Ishikawa (cell line): Measurements from ENCODE around the gene FBRSL1.

ENCODE experiments used
- CEBPB ChIP-seq: IDR thresholded peaks from 2 replicates; pipeline ENCODE4 v1.6.1; 2012
- CREB1 ChIP-seq: IDR thresholded peaks from 2 replicates; pipeline ENCODE4 v1.6.1; 2012; ENCODE audit warnings: low read depth
- EP300 ChIP-seq: IDR thresholded peaks from 2 replicates; pipeline ENCODE4 v1.6.1; 2012; ENCODE audit warnings: borderline replicate concordance
- FOXM1 ChIP-seq: IDR thresholded peaks from 2 replicates; pipeline ENCODE4 v1.6.1; 2012; ENCODE audit warnings: low read depth, borderline replicate concordance
- NFIC ChIP-seq: IDR thresholded peaks from 2 replicates; pipeline ENCODE4 v1.6.1; 2012
- RAD21 ChIP-seq: IDR thresholded peaks from 2 replicates; pipeline ENCODE4 v1.6.1; 2012; ENCODE audit warnings: low read depth
- TAF1 ChIP-seq: IDR thresholded peaks from 2 replicates; pipeline ENCODE4 v1.6.1; 2012; ENCODE audit warnings: low read depth, mild to moderate bottlenecking
- TCF12 ChIP-seq: IDR thresholded peaks from 2 replicates; pipeline ENCODE4 v1.6.1; 2012; ENCODE audit warnings: low read depth
- TEAD4 ChIP-seq: IDR thresholded peaks from 2 replicates; pipeline ENCODE4 v1.6.1; 2012
- YY1 ChIP-seq: IDR thresholded peaks from 2 replicates; pipeline ENCODE4 v1.6.1; 2012; ENCODE audit warnings: low read depth
- TF ChIP-seq, protein P1 (sequence below): IDR thresholded peaks from 2 replicates; pipeline ENCODE4 v1.6.1; 2012; ENCODE audit warnings: low read depth, mild to moderate bottlenecking
- TF ChIP-seq, protein P2 (sequence below): IDR thresholded peaks from 2 replicates; pipeline ENCODE4 v1.6.1; 2012

DNA sequence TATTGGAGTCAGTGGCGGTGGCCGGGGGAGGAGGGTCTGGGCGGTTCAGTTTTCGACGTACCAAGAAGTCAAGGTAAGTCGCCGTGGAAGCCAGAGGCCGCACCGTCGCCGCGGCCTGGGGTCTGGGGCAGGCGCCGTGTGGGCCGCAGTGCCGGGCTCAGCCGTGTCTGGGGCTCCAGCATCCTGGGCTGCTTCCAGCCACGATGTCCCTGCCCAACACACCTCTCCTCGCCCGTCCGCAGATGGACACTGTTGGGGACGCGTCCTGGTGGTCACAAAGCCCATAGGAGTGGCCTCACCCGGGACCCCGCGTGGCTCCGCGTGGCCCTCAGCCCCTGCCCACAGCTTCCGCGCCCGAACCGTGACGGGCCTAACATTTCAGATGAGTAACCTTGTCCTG lies 59.1 kb downstream of the FBRSL1 start:
- TF ChIP-seq RAD21: no peak
- no peak for TF ChIP-seq TAF1
- no peak for TF ChIP-seq FOXM1
- no peak for TF ChIP-seq TEAD4
- no peak for TF ChIP-seq YY1
- TF ChIP-seq, protein P1, sequence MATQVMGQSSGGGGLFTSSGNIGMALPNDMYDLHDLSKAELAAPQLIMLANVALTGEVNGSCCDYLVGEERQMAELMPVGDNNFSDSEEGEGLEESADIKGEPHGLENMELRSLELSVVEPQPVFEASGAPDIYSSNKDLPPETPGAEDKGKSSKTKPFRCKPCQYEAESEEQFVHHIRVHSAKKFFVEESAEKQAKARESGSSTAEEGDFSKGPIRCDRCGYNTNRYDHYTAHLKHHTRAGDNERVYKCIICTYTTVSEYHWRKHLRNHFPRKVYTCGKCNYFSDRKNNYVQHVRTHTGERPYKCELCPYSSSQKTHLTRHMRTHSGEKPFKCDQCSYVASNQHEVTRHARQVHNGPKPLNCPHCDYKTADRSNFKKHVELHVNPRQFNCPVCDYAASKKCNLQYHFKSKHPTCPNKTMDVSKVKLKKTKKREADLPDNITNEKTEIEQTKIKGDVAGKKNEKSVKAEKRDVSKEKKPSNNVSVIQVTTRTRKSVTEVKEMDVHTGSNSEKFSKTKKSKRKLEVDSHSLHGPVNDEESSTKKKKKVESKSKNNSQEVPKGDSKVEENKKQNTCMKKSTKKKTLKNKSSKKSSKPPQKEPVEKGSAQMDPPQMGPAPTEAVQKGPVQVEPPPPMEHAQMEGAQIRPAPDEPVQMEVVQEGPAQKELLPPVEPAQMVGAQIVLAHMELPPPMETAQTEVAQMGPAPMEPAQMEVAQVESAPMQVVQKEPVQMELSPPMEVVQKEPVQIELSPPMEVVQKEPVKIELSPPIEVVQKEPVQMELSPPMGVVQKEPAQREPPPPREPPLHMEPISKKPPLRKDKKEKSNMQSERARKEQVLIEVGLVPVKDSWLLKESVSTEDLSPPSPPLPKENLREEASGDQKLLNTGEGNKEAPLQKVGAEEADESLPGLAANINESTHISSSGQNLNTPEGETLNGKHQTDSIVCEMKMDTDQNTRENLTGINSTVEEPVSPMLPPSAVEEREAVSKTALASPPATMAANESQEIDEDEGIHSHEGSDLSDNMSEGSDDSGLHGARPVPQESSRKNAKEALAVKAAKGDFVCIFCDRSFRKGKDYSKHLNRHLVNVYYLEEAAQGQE: no peak
- TF ChIP-seq EP300: no peak
- no peak for TF ChIP-seq NFIC
- TF ChIP-seq TCF12: no peak
- TF ChIP-seq CREB1: no peak
- TF ChIP-seq, protein P2, sequence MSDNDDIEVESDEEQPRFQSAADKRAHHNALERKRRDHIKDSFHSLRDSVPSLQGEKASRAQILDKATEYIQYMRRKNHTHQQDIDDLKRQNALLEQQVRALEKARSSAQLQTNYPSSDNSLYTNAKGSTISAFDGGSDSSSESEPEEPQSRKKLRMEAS: no peak
- TF ChIP-seq CEBPB: no peak
